ENCODE data around the gene MTCH1.
"Not testable (repeated sequence)": the region's sequence is repeated elsewhere in the genome, so short reads cannot be mapped to it uniquely, and the experiment has no call there.

MTCH1 gene

GRCh38 chr6:36969240-36969691 lies 16.7 kb downstream of the MTCH1 start:
- DNase-seq, result no peak

GRCh38 chr6:36968266-36968977 lies 17.6 kb downstream of the MTCH1 start:
- no peak for DNase-seq

GRCh38 chr6:36967757-36968156 lies 18.2 kb downstream of the MTCH1 start:
- no peak for DNase-seq

- no peak for DNase-seq
Measured at GRCh38 chr6:36967301-36967700, 18.7 kb downstream of the MTCH1 start.

GRCh38 chr6:36964908-36965307 lies 21.1 kb downstream of the MTCH1 start:
- DNase-seq, result no peak

GRCh38 chr6:36964349-36964748 lies 21.6 kb downstream of the MTCH1 start:
- no peak for DNase-seq

- no peak for DNase-seq
Measured at GRCh38 chr6:36963451-36964290, 22.3 kb downstream of the MTCH1 start.

GRCh38 chr6:36962874-36963273 lies 23.1 kb downstream of the MTCH1 start:
- DNase-seq, result no peak

- no peak for DNase-seq
Measured at GRCh38 chr6:36961441-36962435, 24.3 kb downstream of the MTCH1 start.

- no peak for DNase-seq
Measured at GRCh38 chr6:36959555-36960250, 26.3 kb downstream of the MTCH1 start.

GRCh38 chr6:36958775-36959554 lies 27.0 kb downstream of the MTCH1 start:
- DNase-seq, result no peak

GRCh38 chr6:36957773-36958271 lies 28.2 kb downstream of the MTCH1 start:
- no peak for DNase-seq

- DNase-seq, result no peak
Measured at GRCh38 chr6:36956446-36956820, 29.6 kb downstream of the MTCH1 start.

- no peak for DNase-seq
Measured at GRCh38 chr6:36955671-36956445, 30.1 kb downstream of the MTCH1 start.

GRCh38 chr6:36955136-36955535 lies 30.9 kb downstream of the MTCH1 start:
- no peak for DNase-seq

GRCh38 chr6:36954262-36954931 lies 31.6 kb downstream of the MTCH1 start, which contains the start of gene PI16:
Gene PI16, plus strand, starts transcription at chr6:36954738. Its CDS starts 23 bp downstream, at chr6:36954761.
- DNase-seq, result no peak

GRCh38 chr6:36953931-36954261 lies 32.1 kb downstream of the MTCH1 start:
- DNase-seq, result no peak

- DNase-seq, result no peak
Measured at GRCh38 chr6:36949636-36950035, 36.4 kb downstream of the MTCH1 start.

- DNase-seq, result not testable (repeated sequence)
Measured at GRCh38 chr6:36949076-36949475, 36.9 kb downstream of the MTCH1 start.

Data from NCI-H2227 treated with DMSO at 0.1 percent for 48 hours (cell line).